Neural progenitor cell (in vitro differentiated cells): ENCODE data around the gene BCL2L11. TPM values are rescaled to one million over a fixed set of nuclear protein-coding genes. Genes with fewer than 3 reads are reported as not detected.
A peak's percentile ranks its signal among the peaks of the same experiment; 100 is the strongest.

Experiments
- DNase-seq: peaks from one replicate; pipeline ENCODE4 v3.0.0-alpha.2; 2016; ENCODE audit warnings: low spot score
- H2AFZ ChIP-seq: fragments of 200-600 bp; sonication (generic); replicated peaks from 2 replicates; pipeline ENCODE4 v1.6.1; 2016; ENCODE audit warnings: antibody characterized with exemption
- H3F3A ChIP-seq: fragments of 200-600 bp; sonication (generic); 2 replicates; pipeline ENCODE4 v1.6.1; 2016; ENCODE audit warnings: antibody characterized with exemption, low read depth
- H3K27ac ChIP-seq: fragments of 200-600 bp; sonication (generic); 2 replicates; pipeline ENCODE4 v1.5.1; 2016; ENCODE audit warnings: mild to moderate bottlenecking
- H3K27me3 ChIP-seq: fragments of 200-600 bp; sonication (generic); 2 replicates; pipeline ENCODE4 v1.6.1; 2016; ENCODE audit warnings: mild to moderate bottlenecking, moderate library complexity
- H3K36me3 ChIP-seq: fragments of 200-600 bp; sonication (generic); 2 replicates; pipeline ENCODE4 v1.5.1; 2016
- H3K4me1 ChIP-seq: fragments of 200-600 bp; sonication (generic); 2 replicates; pipeline ENCODE4 v1.6.1; 2016; ENCODE audit warnings: mixed run types
- H3K4me2 ChIP-seq: fragments of 200-600 bp; sonication (generic); 2 replicates; pipeline ENCODE4 v1.6.1; 2016
- H3K4me3 ChIP-seq: fragments of 200-600 bp; sonication (generic); 2 replicates; pipeline ENCODE4 v1.5.1; 2016
- H3K79me2 ChIP-seq: fragments of 200-600 bp; sonication (generic); 2 replicates; pipeline ENCODE4 v1.6.1; 2016; ENCODE audit warnings: low read depth
- H3K9ac ChIP-seq: fragments of 200-600 bp; sonication (generic); 2 replicates; pipeline ENCODE4 v1.6.1; 2016
- H3K9me3 ChIP-seq: fragments of 200-600 bp; sonication (generic); 2 replicates; pipeline ENCODE4 v1.5.1; 2016; ENCODE audit warnings: low read depth
- H4K20me1 ChIP-seq: fragments of 200-600 bp; sonication (generic); 2 replicates; pipeline ENCODE4 v1.6.1; 2016; ENCODE audit warnings: low read depth
- H3K27ac Mint-ChIP-seq: 3 replicates; pipeline ENCODE4 v1.8.0; 2021; ENCODE audit warnings: mixed read lengths
- H3K27me3 Mint-ChIP-seq: 2 replicates; pipeline ENCODE4 v1.8.0; 2022; ENCODE audit warnings: low read depth, mild to moderate bottlenecking, inconsistent platforms, moderate library complexity, mixed read lengths; ENCODE audit not compliant: insufficient read depth
- H3K36me3 Mint-ChIP-seq: 3 replicates; pipeline ENCODE4 v1.8.0; 2021; ENCODE audit warnings: mixed read lengths
- H3K4me1 Mint-ChIP-seq: 3 replicates; pipeline ENCODE4 v1.8.0; 2021; ENCODE audit warnings: mixed read lengths
- H3K4me3 Mint-ChIP-seq: 3 replicates; pipeline ENCODE4 v1.8.0; 2021; ENCODE audit warnings: mild to moderate bottlenecking, moderate library complexity, mixed read lengths
- H3K9me3 Mint-ChIP-seq: 3 replicates; pipeline ENCODE4 v1.8.0; 2020; ENCODE audit warnings: mixed read lengths
- EZH2 ChIP-seq: fragments of 200-600 bp; sonication (generic); IDR thresholded peaks from 2 replicates; pipeline ENCODE4 v1.6.1; 2017; ENCODE audit warnings: antibody characterized with exemption, mild to moderate bottlenecking, moderate library complexity
- EZH2phosphoT487 ChIP-seq: fragments of 200-600 bp; sonication (generic); IDR thresholded peaks from 2 replicates; pipeline ENCODE4 v1.6.1; 2017; ENCODE audit warnings: antibody characterized with exemption
- total RNA-seq: library from RNA; depleted of rRNA; stranded (reverse); fragments of >200 nt; gene quantifications from 2 replicates; pipeline ENCODE4 v1.2.3, GENCODE V29; 2015; ENCODE audit warnings: low replicate concordance
- TF ChIP-seq, protein P1 (sequence below): fragments of 200-600 bp; sonication (generic); IDR thresholded peaks from 2 replicates; pipeline ENCODE4 v1.5.1; 2017; ENCODE audit warnings: antibody characterized with exemption, mild to moderate bottlenecking

BCL2L11 gene
- total RNA-seq, 1 donor from 2014 or later, result 46.9 TPM

DNA sequence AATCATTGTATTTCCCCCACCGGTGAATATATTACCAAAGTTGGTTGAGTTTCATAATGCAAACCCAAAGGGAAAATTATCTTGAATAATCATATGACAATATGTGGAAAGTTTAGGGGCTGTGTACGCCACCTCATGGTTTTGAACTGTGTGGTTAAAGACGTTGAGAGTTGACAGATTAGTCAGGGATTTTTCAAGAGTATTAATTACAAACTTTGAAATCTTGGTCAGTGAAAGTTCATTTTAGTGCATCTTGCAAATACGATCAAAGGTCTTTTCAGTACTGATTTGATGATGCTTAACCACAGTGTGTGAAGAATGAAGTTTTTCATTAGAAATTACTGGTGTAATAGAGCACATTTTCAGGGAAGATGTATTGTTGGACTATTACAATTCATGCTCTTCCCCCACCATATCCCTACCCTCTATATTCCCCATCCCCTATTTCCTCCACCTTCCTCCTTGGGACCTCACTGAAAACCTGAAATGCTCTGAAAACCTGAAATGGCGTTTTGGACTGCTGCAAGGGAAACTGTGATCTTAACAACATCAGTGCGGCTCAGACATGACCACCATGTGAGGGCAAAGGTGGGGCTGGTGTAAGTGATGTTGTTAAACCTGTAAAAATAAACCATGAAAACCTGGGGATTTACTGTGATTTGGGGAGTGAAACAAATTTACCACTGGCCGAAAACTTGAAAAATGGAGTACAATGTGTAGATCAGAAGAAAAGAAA lies 4.5 kb upstream of the BCL2L11 start:
- Histone ChIP-seq H3K4me3 (no peak overlapping the region), H3K9ac (no peak overlapping the region), H3K27me3 (peaks cover 42% of the 10 kb centered on the region), H3K4me2 (no peak overlapping the region), H3K36me3 (no peaks in the 10 kb centered on the region), H3K27ac (no peak overlapping the region), H3K79me2 (peaks cover 3% of the 10 kb centered on the region), H2AFZ (no peak overlapping the region), H3F3A (peaks cover 36% of the 10 kb centered on the region), H3K9me3 (no peaks in the 10 kb centered on the region), H3K4me1 (peaks cover 17% of the 10 kb centered on the region), H4K20me1 (peaks cover 3% of the 10 kb centered on the region)
- no peak overlapping the region for H3K4me3 Mint-ChIP-seq
- no peaks in the 10 kb centered on the region for H3K36me3 Mint-ChIP-seq
- no peak for DNase-seq
- H3K27ac Mint-ChIP-seq, result no peak overlapping the region
- peaks cover 17% of the 10 kb centered on the region for H3K4me1 Mint-ChIP-seq
- TF ChIP-seq EZH2, result no peak
- TF ChIP-seq, protein P1, sequence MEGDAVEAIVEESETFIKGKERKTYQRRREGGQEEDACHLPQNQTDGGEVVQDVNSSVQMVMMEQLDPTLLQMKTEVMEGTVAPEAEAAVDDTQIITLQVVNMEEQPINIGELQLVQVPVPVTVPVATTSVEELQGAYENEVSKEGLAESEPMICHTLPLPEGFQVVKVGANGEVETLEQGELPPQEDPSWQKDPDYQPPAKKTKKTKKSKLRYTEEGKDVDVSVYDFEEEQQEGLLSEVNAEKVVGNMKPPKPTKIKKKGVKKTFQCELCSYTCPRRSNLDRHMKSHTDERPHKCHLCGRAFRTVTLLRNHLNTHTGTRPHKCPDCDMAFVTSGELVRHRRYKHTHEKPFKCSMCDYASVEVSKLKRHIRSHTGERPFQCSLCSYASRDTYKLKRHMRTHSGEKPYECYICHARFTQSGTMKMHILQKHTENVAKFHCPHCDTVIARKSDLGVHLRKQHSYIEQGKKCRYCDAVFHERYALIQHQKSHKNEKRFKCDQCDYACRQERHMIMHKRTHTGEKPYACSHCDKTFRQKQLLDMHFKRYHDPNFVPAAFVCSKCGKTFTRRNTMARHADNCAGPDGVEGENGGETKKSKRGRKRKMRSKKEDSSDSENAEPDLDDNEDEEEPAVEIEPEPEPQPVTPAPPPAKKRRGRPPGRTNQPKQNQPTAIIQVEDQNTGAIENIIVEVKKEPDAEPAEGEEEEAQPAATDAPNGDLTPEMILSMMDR, result no peak
- TF ChIP-seq EZH2phosphoT487, result no peak
- no peaks in the 10 kb centered on the region for H3K9me3 Mint-ChIP-seq
- peaks cover 33% of the 10 kb centered on the region for H3K27me3 Mint-ChIP-seq

DNA sequence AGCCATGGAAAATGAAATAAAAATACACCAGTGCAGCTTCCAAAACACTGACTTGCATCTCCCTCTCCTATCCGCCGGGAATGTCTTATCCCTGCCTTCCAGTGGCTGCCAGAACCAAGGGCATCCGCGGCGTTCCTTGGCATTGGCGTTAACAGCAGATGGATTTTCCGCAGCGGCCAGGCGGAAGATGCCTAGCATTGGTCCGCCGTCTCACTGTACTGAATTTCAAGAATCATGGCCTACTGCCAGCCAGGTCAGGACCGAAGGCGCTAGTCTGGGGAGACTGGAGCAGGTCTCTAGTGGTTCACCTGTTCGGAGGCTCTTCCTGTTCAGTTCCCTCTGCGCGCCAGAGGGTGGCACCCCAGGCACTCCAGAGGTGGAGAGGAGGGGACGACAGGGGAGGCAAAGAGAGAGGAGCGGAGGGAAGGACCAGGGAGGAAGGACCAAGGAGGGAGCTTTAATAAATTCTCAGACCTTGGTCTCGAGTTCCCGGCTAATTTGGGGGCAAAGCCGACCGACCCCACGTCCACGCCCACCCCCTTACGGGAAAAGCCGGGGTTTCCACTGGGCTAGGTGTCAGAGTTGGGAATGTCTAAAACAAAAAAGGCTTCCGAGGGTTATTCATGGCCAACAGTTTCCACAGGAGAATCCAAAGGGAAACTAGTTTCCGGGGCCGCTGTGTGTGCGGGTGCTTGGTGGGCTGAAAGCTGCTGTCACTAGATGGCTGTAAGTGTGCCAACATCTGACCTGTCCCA lies 3.7 kb upstream of the BCL2L11 start:
- peaks cover 17% of the 10 kb centered on the region for H3K4me1 ChIP-seq
- Mint-ChIP-seq H3K36me3 (no peaks in the 10 kb centered on the region), H3K4me3 (peak overlapping the region; percentile 84), H3K4me1 (peaks cover 17% of the 10 kb centered on the region), H3K9me3 (no peaks in the 10 kb centered on the region), H3K27ac (no peak overlapping the region), H3K27me3 (peaks cover 38% of the 10 kb centered on the region)
- no peaks in the 10 kb centered on the region for H3K9me3 ChIP-seq
- peaks cover 12% of the 10 kb centered on the region for H3K79me2 ChIP-seq
- H3K27me3 ChIP-seq, result peaks cover 42% of the 10 kb centered on the region
- H3F3A ChIP-seq, result peaks cover 38% of the 10 kb centered on the region
- H3K4me3 ChIP-seq, result peak overlapping the region; percentile 95
- no peak overlapping the region for H3K27ac ChIP-seq
- peaks cover 12% of the 10 kb centered on the region for H4K20me1 ChIP-seq
- peak; percentile 87 for DNase-seq
- TF ChIP-seq EZH2, result no peak
- TF ChIP-seq, protein P1, result peak; percentile 80
- peak overlapping the region; percentile 7 for H2AFZ ChIP-seq
- peak overlapping the region; percentile 92 for H3K4me2 ChIP-seq
- no peaks in the 10 kb centered on the region for H3K36me3 ChIP-seq
- no peak overlapping the region for H3K9ac ChIP-seq

DNA sequence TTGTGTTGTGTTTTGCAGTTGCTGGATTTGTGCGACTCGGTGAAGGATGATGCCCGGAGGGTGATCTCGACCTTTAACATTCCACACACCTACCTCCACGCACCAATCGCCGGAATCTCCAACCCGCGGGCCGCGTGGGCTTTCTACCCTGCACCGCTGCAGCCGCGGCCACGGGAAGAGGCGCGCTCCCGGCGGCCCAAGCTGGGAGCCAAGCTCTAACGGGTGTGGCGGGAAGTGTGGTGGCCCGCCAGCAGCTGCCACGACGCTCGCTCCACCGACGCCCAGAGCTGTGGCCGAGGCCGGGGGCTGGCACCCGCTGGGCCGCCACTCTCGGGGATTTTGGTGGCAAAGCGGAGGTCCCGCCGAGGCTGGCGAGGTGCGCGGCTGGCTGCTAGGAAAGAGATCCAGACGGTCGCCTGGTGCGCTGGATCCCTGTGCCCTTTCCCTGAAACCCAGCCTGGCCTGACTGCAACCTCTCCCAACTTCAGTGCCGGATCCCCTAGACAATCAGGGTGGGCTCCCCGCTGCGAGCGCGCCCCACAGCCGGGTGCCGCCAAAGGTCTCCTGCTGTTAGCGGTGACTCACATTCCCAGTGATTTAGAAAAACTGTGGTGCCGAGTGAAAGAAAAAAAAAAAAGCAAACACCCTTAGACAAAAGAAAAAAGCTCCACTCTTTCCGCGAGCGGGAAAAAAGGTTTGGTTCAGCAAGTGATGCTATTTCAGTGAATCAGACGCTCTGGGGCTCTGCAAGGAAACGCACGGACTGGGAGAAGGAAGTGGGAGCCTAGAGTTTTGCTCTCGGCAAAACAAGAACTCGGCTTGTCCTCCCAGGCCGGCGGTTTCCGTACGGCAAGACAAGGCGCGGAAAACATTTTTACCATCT lies 2.9 kb upstream of the BCL2L11 start:
- peaks cover 17% of the 10 kb centered on the region for H4K20me1 ChIP-seq
- H3K27me3 ChIP-seq, result peaks cover 42% of the 10 kb centered on the region
- Mint-ChIP-seq H3K27ac (no peak overlapping the region), H3K9me3 (no peaks in the 10 kb centered on the region), H3K27me3 (peaks cover 38% of the 10 kb centered on the region), H3K4me3 (peak overlapping the region; percentile 90), H3K36me3 (no peaks in the 10 kb centered on the region), H3K4me1 (peaks cover 17% of the 10 kb centered on the region)
- peak overlapping the region; percentile 30 for H2AFZ ChIP-seq
- H3K36me3 ChIP-seq, result no peaks in the 10 kb centered on the region
- H3K79me2 ChIP-seq, result peaks cover 17% of the 10 kb centered on the region
- H3K4me1 ChIP-seq, result peaks cover 17% of the 10 kb centered on the region
- H3K9ac ChIP-seq, result no peak overlapping the region
- TF ChIP-seq, protein P1, result no peak
- no peak for TF ChIP-seq EZH2phosphoT487
- TF ChIP-seq EZH2, result no peak
- H3K4me2 ChIP-seq, result peak overlapping the region; percentile 92
- H3K4me3 ChIP-seq, result peak overlapping the region; percentile 95
- peaks cover 40% of the 10 kb centered on the region for H3F3A ChIP-seq
- DNase-seq, result peak; percentile 63
- H3K9me3 ChIP-seq, result no peaks in the 10 kb centered on the region
- H3K27ac ChIP-seq, result no peak overlapping the region
